Upper lobe of left lung (tissue), 6 donors: Measurements from ENCODE around the gene STIM1. TPM values are rescaled to one million over a fixed set of nuclear protein-coding genes. Genes with fewer than 3 reads are reported as not detected.
"Not testable (repeated sequence)": the region's sequence is repeated elsewhere in the genome, so short reads cannot be mapped to it uniquely, and the experiment has no call there.

ENCODE experiments used
- ATAC-seq, 2 donors: fragments of 200-7000 bp; cut with Tn5 transposase; one replicate each; pipeline ENCODE4 v1.9.1; 2022; ENCODE audit warnings: mild to moderate bottlenecking in 2 of 2, moderate library complexity in 2 of 2; ENCODE audit not compliant: low FRiP score in 2 of 2
- DNase-seq, 2 donors: peaks; one replicate each; pipeline ENCODE4 v3.0.0-alpha.2; 2019 to 2020
- H3K27ac ChIP-seq, 4 donors: fragments of 200-600 bp; sonication (generic); one replicate each; pipeline ENCODE4 v1.5.1; 2016 to 2019
- H3K27me3 ChIP-seq, 4 donors: fragments of 200-600 bp; sonication (generic); one replicate each; pipeline ENCODE4 v1.5.1; 2017 to 2019
- H3K36me3 ChIP-seq, 4 donors: fragments of 200-600 bp; sonication (generic); one replicate each; pipeline ENCODE4 v1.5.1; 2016 to 2019
- H3K4me1 ChIP-seq, 4 donors: fragments of 200-600 bp; sonication (generic); one replicate each; pipeline ENCODE4 v1.5.1; 2018 to 2019
- H3K4me3 ChIP-seq, 4 donors: fragments of 200-600 bp; sonication (generic); one replicate each; pipeline ENCODE4 v1.5.1; 2017 to 2019; ENCODE audit warnings: mild to moderate bottlenecking in 2 of 4, moderate library complexity in 1 of 4
- H3K9me3 ChIP-seq, 4 donors: fragments of 200-600 bp; sonication (generic); one replicate each; pipeline ENCODE4 v1.5.1; 2018 to 2019
- CTCF ChIP-seq, 6 experiments: fragments of 450-650 bp in 4 of 6; fragments of 200-600 bp in 2 of 6; sonication (generic) in 2 of 6; IDR thresholded peaks; one replicate each; pipeline ENCODE4 v1.5.1; 2016 to 2019; ENCODE audit warnings: antibody characterized with exemption in 6 of 6
- EP300 ChIP-seq, 4 donors: sonication (generic); formaldehyde crosslinking; IDR thresholded peaks; one replicate each; pipeline ENCODE4 v1.5.1; 2017; ENCODE audit warnings: antibody characterized with exemption in 4 of 4, control low read depth in 2 of 4
- POLR2A ChIP-seq, 4 donors: fragments of 450-650 bp; IDR thresholded peaks; one replicate each; pipeline ENCODE4 v1.5.1; 2016 to 2017; ENCODE audit warnings: antibody characterized with exemption in 4 of 4, mild to moderate bottlenecking in 2 of 4
- POLR2AphosphoS5 ChIP-seq, 2 donors: sonication (generic); formaldehyde crosslinking; IDR thresholded peaks; one replicate each; pipeline ENCODE4 v1.5.1; 2017; ENCODE audit warnings: antibody characterized with exemption in 2 of 2
- WGBS, 2 donors: methylation state at CpG; one replicate each; pipeline ENCODE4 v1.1.5; 2017 to 2018; 5-methylcytosine and 5-hydroxymethylcytosine counted together
- total RNA-seq, 6 donors: library from RNA; depleted of rRNA in 4 of 6; stranded (reverse); fragments of >200 nt in 4 of 6; gene quantifications; one replicate each; pipeline versions ENCODE4 v1.1.0 to v1.2.1, GENCODE V29; 2016 to 2021
- donor health status: DM: no; HTN: no; CAD: no; lungs with moderate emphysema.
- donor health status: DM: no; HTN: yes; CAD: no; lungs with severe emphysema.

The STIM1 gene
- total RNA-seq, 6 donors from 2014 or later: 39.7 to 81.8 (median 56.5) TPM

DNA sequence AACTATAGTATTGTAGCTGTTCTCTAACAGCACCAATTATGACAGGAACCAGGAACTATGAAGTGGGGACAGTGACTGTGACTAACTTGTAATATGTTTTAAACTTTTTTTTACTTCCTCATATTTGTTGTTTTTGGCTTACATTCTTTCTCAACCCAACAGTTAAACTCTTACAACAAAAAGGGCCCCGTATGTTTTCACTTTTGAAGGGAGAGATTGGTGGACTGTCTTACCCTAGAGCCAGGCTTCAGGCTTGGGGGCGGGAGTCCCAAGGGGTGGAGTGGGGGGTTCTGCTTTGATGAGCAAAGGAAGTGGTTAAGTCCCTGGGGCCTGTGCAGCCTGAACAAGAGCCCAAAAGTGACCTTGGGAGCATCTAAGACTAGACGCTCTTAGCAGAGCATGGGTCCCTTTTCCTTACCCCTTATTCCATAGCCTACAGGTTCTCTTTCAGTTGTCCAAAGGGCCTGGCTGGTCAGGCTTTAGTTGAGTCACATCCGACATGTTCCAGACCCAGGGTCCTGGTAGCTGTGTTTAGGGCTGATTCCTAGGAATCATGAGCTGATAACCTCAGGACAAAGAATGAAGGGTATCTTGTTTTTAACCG is 38.8 kb downstream of the STIM1 start:
- TF ChIP-seq POLR2AphosphoS5 (IDR thresholded peaks at IDR 0.05): no peak
- TF ChIP-seq CTCF (IDR thresholded peaks at IDR 0.05): no peak
- no peak for TF ChIP-seq EP300 (IDR thresholded peaks at IDR 0.05)
- TF ChIP-seq POLR2A (IDR thresholded peaks at IDR 0.05): no peak
- DNase-seq: no peak
- peaks cover 12 to 18% (median 16%) of the 10 kb centered on the region in 4 donors for H3K4me1 ChIP-seq
- no peaks in the 10 kb centered on the region for H3K9me3 ChIP-seq
- H3K27ac ChIP-seq: peak overlapping the region; percentile 73 to 80 (median 75)
- ATAC-seq: peak; percentile 67 to 71
- 57 to 76% methylated on average over 5 of the region's 5 CpGs for WGBS, 2 donors
- no peak overlapping the region for H3K4me3 ChIP-seq
- H3K36me3 ChIP-seq: no peaks in the 10 kb centered on the region
- no peaks in the 10 kb centered on the region for H3K27me3 ChIP-seq

DNA sequence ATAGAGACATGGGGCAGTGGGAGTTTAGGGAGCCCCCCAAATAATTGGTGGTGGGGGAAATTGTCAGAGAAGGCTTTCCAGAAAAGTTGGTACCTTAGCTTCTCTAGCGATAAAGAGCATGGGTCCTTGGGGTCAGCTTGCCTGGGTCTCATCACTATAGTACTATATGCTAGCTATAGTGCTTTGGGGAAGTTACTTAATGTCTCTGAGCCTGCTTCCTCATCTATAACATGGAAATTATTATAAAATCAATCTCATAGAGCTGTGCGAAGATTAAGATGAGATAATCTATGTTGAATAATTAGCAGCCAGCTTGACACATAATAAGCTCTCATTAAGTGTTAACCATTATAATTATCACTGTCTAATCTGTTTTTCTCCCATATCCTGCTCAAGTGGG is 41.2 kb downstream of the STIM1 start:
- H3K27me3 ChIP-seq: no peaks in the 10 kb centered on the region
- no peak for TF ChIP-seq POLR2AphosphoS5 (IDR thresholded peaks at IDR 0.05)
- TF ChIP-seq CTCF (IDR thresholded peaks at IDR 0.05): no peak
- TF ChIP-seq EP300 (IDR thresholded peaks at IDR 0.05): no peak
- no peak for TF ChIP-seq POLR2A (IDR thresholded peaks at IDR 0.05)
- no peaks in the 10 kb centered on the region for H3K36me3 ChIP-seq
- no peak overlapping the region for H3K27ac ChIP-seq
- WGBS, 2 donors: 79 to 83% methylated on average over 2 of the region's 2 CpGs
- peak in 1 of 2 donors; percentile 44 for ATAC-seq
- H3K4me1 ChIP-seq: peaks cover 17 to 24% (median 19%) of the 10 kb centered on the region in 4 donors
- H3K4me3 ChIP-seq: no peak overlapping the region
- no peaks in the 10 kb centered on the region for H3K9me3 ChIP-seq
- DNase-seq: no peak

DNA sequence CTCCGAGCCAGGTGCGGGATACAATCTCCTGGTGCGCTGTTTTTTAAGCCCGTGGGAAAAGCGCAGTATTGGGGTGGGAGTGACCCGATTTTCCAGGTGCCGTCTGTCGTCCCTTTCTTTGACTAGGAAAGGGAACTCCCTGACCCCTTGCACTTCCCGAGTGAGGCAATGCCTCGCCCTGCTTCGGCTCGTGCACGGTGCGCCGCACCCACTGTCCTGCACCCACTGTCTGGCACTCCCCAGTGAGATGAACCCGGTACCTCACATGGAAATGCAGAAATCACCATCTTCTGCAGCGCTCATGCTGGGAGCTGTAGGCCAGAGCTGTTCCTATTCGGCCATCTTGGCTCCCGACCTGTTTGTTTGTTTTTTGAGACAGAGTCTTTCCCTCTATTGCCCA is 44.8 kb downstream of the STIM1 start:
- H3K9me3 ChIP-seq, H3K27ac ChIP-seq, H3K27me3 ChIP-seq, DNase-seq, H3K36me3 ChIP-seq, ATAC-seq, H3K4me3 ChIP-seq: not testable (repeated sequence)
- 88% methylated on average over 19 of the region's 19 CpGs for WGBS, 2 donors
- H3K4me1 ChIP-seq: peaks cover 29 to 47% (median 36%) of the 10 kb centered on the region in 4 donors

DNA sequence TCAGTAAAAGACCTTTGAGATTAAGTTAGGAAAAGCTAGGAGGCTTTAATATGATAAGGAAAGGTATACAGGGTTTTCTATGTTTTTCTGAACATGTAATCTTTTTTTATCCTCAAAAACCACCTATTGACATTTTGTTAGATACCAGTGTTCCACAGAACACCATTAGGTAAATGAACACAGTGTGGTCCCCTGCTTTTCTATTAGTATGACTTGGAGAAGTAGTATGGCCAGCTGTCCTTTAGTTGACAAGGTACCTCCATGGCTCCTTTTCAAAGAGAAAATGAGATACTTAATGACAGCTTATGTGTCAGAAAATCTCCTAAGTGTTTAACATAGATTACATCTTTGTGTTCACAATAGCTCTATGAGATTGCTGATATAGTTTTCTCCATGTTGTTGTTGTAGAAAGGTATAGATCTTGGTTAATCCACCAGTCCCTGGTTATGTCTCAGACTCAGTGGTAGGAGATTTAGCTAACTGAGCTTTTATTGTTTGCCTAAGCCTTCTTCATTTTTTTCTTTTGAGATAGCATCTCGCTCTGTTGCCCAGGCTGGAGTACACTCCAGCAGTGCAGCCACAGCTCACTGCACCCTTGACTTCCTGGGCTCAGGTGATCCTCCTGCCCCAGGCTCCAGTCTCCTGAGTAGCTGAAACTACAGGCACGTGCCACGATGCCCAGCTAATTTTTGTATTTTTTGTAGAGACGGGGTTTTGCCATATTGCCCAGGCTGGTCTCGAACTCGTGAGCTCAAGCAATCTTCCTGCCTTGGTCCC is 46.0 kb downstream of the STIM1 start:
- no peak for ATAC-seq
- Histone ChIP-seq H3K4me3 (no peak overlapping the region), H3K27ac (no peak overlapping the region), H3K9me3 (no peaks in the 10 kb centered on the region), H3K27me3 (no peaks in the 10 kb centered on the region), H3K36me3 (no peaks in the 10 kb centered on the region), H3K4me1 (peaks cover 38 to 57% (median 43%) of the 10 kb centered on the region in 4 donors)
- DNase-seq: no peak
- 89 to 90% methylated on average over 6 of the region's 6 CpGs for WGBS, 2 donors
- TF ChIP-seq POLR2AphosphoS5 (IDR thresholded peaks at IDR 0.05) (no peak), CTCF (IDR thresholded peaks at IDR 0.05) (no peak), POLR2A (IDR thresholded peaks at IDR 0.05) (no peak), EP300 (IDR thresholded peaks at IDR 0.05) (no peak)

GRCh38 chr11:3902441-3902840 is 47.0 kb downstream of the STIM1 start:
- Histone ChIP-seq H3K27ac (no peak overlapping the region), H3K9me3 (no peaks in the 10 kb centered on the region), H3K27me3 (no peaks in the 10 kb centered on the region), H3K4me3 (no peak overlapping the region), H3K4me1 (peaks cover 38 to 57% (median 44%) of the 10 kb centered on the region in 4 donors), H3K36me3 (no peaks in the 10 kb centered on the region)
- no peak for DNase-seq
- 80 to 95% methylated on average over 5 to 7 of the region's 7 CpGs for WGBS, 2 donors
- TF ChIP-seq POLR2A (IDR thresholded peaks at IDR 0.05): no peak
- no peak for TF ChIP-seq POLR2AphosphoS5 (IDR thresholded peaks at IDR 0.05)
- TF ChIP-seq CTCF (IDR thresholded peaks at IDR 0.05): no peak
- no peak for TF ChIP-seq EP300 (IDR thresholded peaks at IDR 0.05)
- ATAC-seq: no peak
